T-cell (primary cell): ENCODE results near the gene MCTP1. TPM values are rescaled to one million over a fixed set of nuclear protein-coding genes. Genes with fewer than 3 reads are reported as not detected.

ENCODE experiments used
- ATAC-seq, 4 experiments: fragments of 200-7000 bp in 3 of 4; fragments of 150-1000 bp in 1 of 4; cut with Tn5 transposase; replicated peaks in 1 of 4; 1 replicate in 3 of 4; 2 replicates in 1 of 4; pipeline ENCODE4 v1.10.0; 2021; ENCODE audit warnings: moderate library complexity in 3 of 4, mild to moderate bottlenecking in 2 of 4, moderate number of reproducible peaks in 1 of 4
- CTCF ChIA-PET, 2 donors: fragments of 300-600 bp; sonication (Branson Sonifier 250); formaldehyde crosslinking; loops; one replicate each; lab custom pipeline; 2022; ENCODE audit warnings: antibody characterized with exemption in 2 of 2; lab: Charles Lee
- POLR2A ChIA-PET, 2 donors: fragments of 300-600 bp; sonication (Branson Sonifier 250); formaldehyde crosslinking; loops; one replicate each; lab custom pipeline; 2022; ENCODE audit warnings: antibody characterized with exemption in 2 of 2; lab: Charles Lee
- DNase-seq, 35 experiments: peaks; one replicate each; pipeline versions ENCODE4 v3.0.0 to v3.0.0-alpha.2; 2013 to 2023
- H3K27ac ChIP-seq: one replicate; pipeline ENCODE4 v1.5.1; 2013; ENCODE audit warnings: low read length
- H3K27me3 ChIP-seq, 2 experiments: replicated peaks in 1 of 2; 1 replicate in 1 of 2; 2 replicates in 1 of 2; pipeline versions ENCODE4 v1.6.1 to v1.7.0; 2013; ENCODE audit warnings: low read length in 1 of 2, mixed read lengths in 1 of 2; ENCODE audit not compliant: control insufficient read depth in 2 of 2, insufficient read depth in 2 of 2; ENCODE audit errors: extremely low read depth in 1 of 2
- H3K36me3 ChIP-seq, 2 donors: 1 replicate in 1 of 2; 2 replicates in 1 of 2; pipeline versions ENCODE4 v1.6.1 to v1.7.0; 2013; ENCODE audit warnings: low read length in 1 of 2; ENCODE audit not compliant: control insufficient read depth in 2 of 2, insufficient read depth in 1 of 2; ENCODE audit errors: extremely low read depth in 1 of 2
- H3K4me1 ChIP-seq, 2 experiments: 1 replicate in 1 of 2; 2 replicates in 1 of 2; pipeline versions ENCODE4 v1.6.1 to v1.7.0; 2013; ENCODE audit warnings: low read length in 2 of 2, mixed read lengths in 1 of 2; ENCODE audit not compliant: insufficient read depth in 2 of 2, control insufficient read depth in 1 of 2; ENCODE audit errors: extremely low read depth in 1 of 2
- H3K4me3 ChIP-seq, 2 donors: 1 replicate in 1 of 2; 2 replicates in 1 of 2; pipeline versions ENCODE4 v1.5.1 to v1.7.0; 2013; ENCODE audit warnings: mild to moderate bottlenecking in 2 of 2, low read length in 1 of 2, moderate library complexity in 1 of 2; ENCODE audit not compliant: control insufficient read depth in 1 of 2; ENCODE audit errors: extremely low read depth in 1 of 2
- H3K9me3 ChIP-seq: 2 replicates; pipeline ENCODE4 v1.7.0; 2013
- H3K27ac Mint-ChIP-seq, 2 donors: one replicate each; pipeline ENCODE4 v1.8.0; 2020 to 2021; ENCODE audit warnings: mild to moderate bottlenecking in 2 of 2, mixed read lengths in 2 of 2
- H3K27me3 Mint-ChIP-seq, 2 donors: one replicate each; pipeline ENCODE4 v1.8.0; 2021 to 2022; ENCODE audit warnings: mixed read lengths in 2 of 2
- H3K36me3 Mint-ChIP-seq: one replicate; pipeline ENCODE4 v1.8.0; 2021; ENCODE audit warnings: mixed read lengths
- H3K4me1 Mint-ChIP-seq, 3 donors: one replicate each; pipeline ENCODE4 v1.8.0; 2020 to 2022; ENCODE audit warnings: mixed read lengths in 3 of 3, mild to moderate bottlenecking in 1 of 3
- H3K4me3 Mint-ChIP-seq, 3 donors: one replicate each; pipeline ENCODE4 v1.8.0; 2020 to 2022; ENCODE audit warnings: mild to moderate bottlenecking in 3 of 3, mixed read lengths in 3 of 3, moderate library complexity in 3 of 3
- H3K9me3 Mint-ChIP-seq, 3 donors: one replicate each; pipeline ENCODE4 v1.8.0; 2020 to 2022; ENCODE audit warnings: mixed read lengths in 3 of 3
- WGBS: methylation state at CpG from one replicate; pipeline ENCODE4 v1.1.5; 2013; ENCODE audit warnings: missing lambda C conversion rate; ENCODE audit not compliant: insufficient coverage; 5-methylcytosine and 5-hydroxymethylcytosine counted together
- total RNA-seq, 35 experiments: library from RNA in 6 of 35; stranded (reverse) in 6 of 35; fragments of 120-200 nt in 1 of 35; gene quantifications; one replicate each; pipeline versions ENCODE4 v1.2.1 to v1.2.4 and lab custom pipeline; 2013 to 2026

Gene MCTP1
- total RNA-seq, 5 donors from 2014 or later (not counting 1 experiment from before 2014, with no cell fraction given), result 0.21 to 2.9 (median 1.7) TPM; not detected in 1

- Mint-ChIP-seq H3K27ac (no peak overlapping the region), H3K36me3 (no peaks in the 10 kb centered on the region), H3K27me3 (no peaks in the 10 kb centered on the region), H3K4me3 (no peak overlapping the region), H3K9me3 (no peaks in the 10 kb centered on the region), H3K4me1 (peaks cover 0 to 9% (median 4%) of the 10 kb centered on the region in 3 donors)
- DNase-seq (no peak), ATAC-seq (no peak)
- ChIA-PET POLR2A (interaction anchor here (0.6 to 1.2 kb wide), 3 partner anchors 12 to 34 kb away, joined by 3 to 9 read pairs (median 5); no protein-coding TSS in a partner anchor), CTCF (interaction anchor here (0.7 to 1.0 kb wide), 2 partner anchors 9 to 160 kb away, joined by 3 to 6 read pairs; no protein-coding TSS in a partner anchor)
- H3K4me3 ChIP-seq, result no peak overlapping the region
- WGBS, result no CpG with 5 or more reads among the region's 2 CpGs
- peaks cover 0 to 2% of the 10 kb centered on the region in 2 experiments for H3K4me1 ChIP-seq
- H3K36me3 ChIP-seq, result no peaks in the 10 kb centered on the region
- H3K27ac ChIP-seq, result no peak overlapping the region
- H3K9me3 ChIP-seq, result no peaks in the 10 kb centered on the region
- H3K27me3 ChIP-seq, result no peaks in the 10 kb centered on the region
Observed at GRCh38 chr5:95069021-95069420, 215.9 kb downstream of the MCTP1 start.

- no peaks in the 10 kb centered on the region for H3K36me3 Mint-ChIP-seq
- H3K36me3 ChIP-seq, result no peaks in the 10 kb centered on the region
- DNase-seq (no peak), ATAC-seq (no peak)
- no peaks in the 10 kb centered on the region for H3K27me3 Mint-ChIP-seq
- no peak overlapping the region for H3K4me3 Mint-ChIP-seq
- POLR2A ChIA-PET, result interaction anchor here (0.6 to 1.2 kb wide), 2 partner anchors 12 to 34 kb away, joined by 3 to 9 read pairs; no protein-coding TSS in a partner anchor
- H3K27ac ChIP-seq, result no peak overlapping the region
- no peak overlapping the region for H3K27ac Mint-ChIP-seq
- peaks cover 0 to 9% (median 4%) of the 10 kb centered on the region in 3 donors for H3K4me1 Mint-ChIP-seq
- H3K9me3 ChIP-seq, result no peaks in the 10 kb centered on the region
- no peak overlapping the region for H3K4me3 ChIP-seq
- H3K9me3 Mint-ChIP-seq, result no peaks in the 10 kb centered on the region
- peaks cover 0 to 2% of the 10 kb centered on the region in 2 experiments for H3K4me1 ChIP-seq
- 91% methylated on average over 4 of the region's 7 CpGs for WGBS
- no peaks in the 10 kb centered on the region for H3K27me3 ChIP-seq
- CTCF ChIA-PET, result interaction anchor here in 1 of 2 donors (0.7 kb wide), 1 partner anchor 159 kb away, joined by 6 read pairs; no protein-coding TSS in a partner anchor
Observed at GRCh38 chr5:95068289-95068910, 216.5 kb downstream of the MCTP1 start.

- Mint-ChIP-seq H3K27ac (no peak overlapping the region), H3K4me1 (peaks cover 0 to 9% (median 4%) of the 10 kb centered on the region in 3 donors), H3K9me3 (no peaks in the 10 kb centered on the region), H3K27me3 (no peaks in the 10 kb centered on the region), H3K4me3 (no peak overlapping the region), H3K36me3 (no peaks in the 10 kb centered on the region)
- CTCF ChIA-PET, result interaction anchor here in 1 of 2 donors (0.9 kb wide), 1 partner anchor 10 kb away, joined by 3 read pairs; no protein-coding TSS in a partner anchor
- WGBS, result no CpG with 5 or more reads among the region's 1 CpG
- H3K4me1 ChIP-seq, result peaks cover 0 to 2% of the 10 kb centered on the region in 2 experiments
- POLR2A ChIA-PET, result no interaction called here
- H3K9me3 ChIP-seq, result no peaks in the 10 kb centered on the region
- H3K27ac ChIP-seq, result no peak overlapping the region
- ATAC-seq, result no peak
- no peaks in the 10 kb centered on the region for H3K27me3 ChIP-seq
- H3K36me3 ChIP-seq, result no peaks in the 10 kb centered on the region
- H3K4me3 ChIP-seq, result no peak overlapping the region
- DNase-seq, result no peak
Observed at GRCh38 chr5:95066048-95066447, 218.8 kb downstream of the MCTP1 start.

GRCh38 chr5:95063492-95063891 is 221.4 kb downstream of the MCTP1 start:
- ChIA-PET POLR2A (no interaction called here), CTCF (no interaction called here)
- no peak overlapping the region for H3K4me3 Mint-ChIP-seq
- Histone ChIP-seq H3K36me3 (no peaks in the 10 kb centered on the region), H3K27ac (no peak overlapping the region), H3K4me3 (no peak overlapping the region), H3K4me1 (no peaks in the 10 kb centered on the region), H3K9me3 (no peaks in the 10 kb centered on the region), H3K27me3 (no peaks in the 10 kb centered on the region)
- no peaks in the 10 kb centered on the region for H3K9me3 Mint-ChIP-seq
- no peaks in the 10 kb centered on the region for H3K36me3 Mint-ChIP-seq
- H3K4me1 Mint-ChIP-seq, result no peaks in the 10 kb centered on the region
- ATAC-seq (no peak), DNase-seq (no peak)
- WGBS, result no CpG with 5 or more reads among the region's 2 CpGs
- no peak overlapping the region for H3K27ac Mint-ChIP-seq
- no peaks in the 10 kb centered on the region for H3K27me3 Mint-ChIP-seq

- no peaks in the 10 kb centered on the region for H3K9me3 ChIP-seq
- no peaks in the 10 kb centered on the region for H3K27me3 Mint-ChIP-seq
- POLR2A ChIA-PET, result no interaction called here
- H3K36me3 Mint-ChIP-seq, result no peaks in the 10 kb centered on the region
- CTCF ChIA-PET, result interaction anchor here in 1 of 2 donors (0.7 kb wide), 1 partner anchor 25 kb away, joined by 3 read pairs; no protein-coding TSS in a partner anchor
- no peak overlapping the region for H3K27ac Mint-ChIP-seq
- H3K27ac ChIP-seq, result no peak overlapping the region
- no peaks in the 10 kb centered on the region for H3K36me3 ChIP-seq
- H3K27me3 ChIP-seq, result no peaks in the 10 kb centered on the region
- H3K4me3 Mint-ChIP-seq, result no peak overlapping the region
- H3K4me3 ChIP-seq, result no peak overlapping the region
- H3K4me1 ChIP-seq, result peaks cover 0 to 2% of the 10 kb centered on the region in 2 experiments
- no CpG with 5 or more reads among the region's 2 CpGs for WGBS
- ATAC-seq, result no peak
- no peak for DNase-seq
- no peaks in the 10 kb centered on the region for H3K4me1 Mint-ChIP-seq
- H3K9me3 Mint-ChIP-seq, result no peaks in the 10 kb centered on the region
Observed at GRCh38 chr5:95060098-95060497, 224.8 kb downstream of the MCTP1 start.

- Histone ChIP-seq H3K4me1 (peaks cover 0 to 2% of the 10 kb centered on the region in 2 experiments), H3K4me3 (no peak overlapping the region), H3K27me3 (no peaks in the 10 kb centered on the region), H3K36me3 (no peaks in the 10 kb centered on the region), H3K27ac (no peak overlapping the region), H3K9me3 (no peaks in the 10 kb centered on the region)
- POLR2A ChIA-PET, result no interaction called here
- ATAC-seq (no peak), DNase-seq (no peak)
- Mint-ChIP-seq H3K27me3 (no peaks in the 10 kb centered on the region), H3K4me3 (no peak overlapping the region), H3K4me1 (no peaks in the 10 kb centered on the region), H3K27ac (no peak overlapping the region), H3K36me3 (no peaks in the 10 kb centered on the region), H3K9me3 (no peaks in the 10 kb centered on the region)
- CTCF ChIA-PET, result no interaction called here
Observed at GRCh38 chr5:95059636-95060035, 225.3 kb downstream of the MCTP1 start.
